Measurements from ENCODE around the gene TCP10L. TPM values are rescaled to one million over a fixed set of nuclear protein-coding genes. Genes with fewer than 3 reads are reported as not detected.

Gene TCP10L
- total RNA-seq, 1 experiment from 2014 or later, result 0.07 TPM

Small RNA genes within 50 kb of the gene (small RNA-seq; reads per million reads assigned to genes)
- gene RF00438, result not detected
- gene RNA5SP490, result 4.0 reads per million, percentile 74 among the genes with 10 or more reads in this experiment

Other genes with a start within 250 kb of the TCP10L start
- 12.7 and 17.0 TPM in 2 replicates for gene URB1, start 192.5 kb downstream of the TCP10L start, total RNA-seq (2014; rRNA removed; shearing (Covaris generic); ENCODE audit: low replicate concordance)
- gene EVA1C, start 172.8 kb downstream of the TCP10L start, total RNA-seq (2014; rRNA removed; shearing (Covaris generic); ENCODE audit: low replicate concordance), result not detected in 2 replicates
- 36.0 and 80.3 TPM in 2 replicates for gene CFAP298, start 26.9 kb upstream of the TCP10L start, total RNA-seq (2014; rRNA removed; shearing (Covaris generic); ENCODE audit: low replicate concordance)
- gene SYNJ1, start 142.5 kb upstream of the TCP10L start, total RNA-seq (2014; rRNA removed; shearing (Covaris generic); ENCODE audit: low replicate concordance), result 2.6 and 6.0 TPM in 2 replicates
- gene PAXBP1, start 186.2 kb upstream of the TCP10L start, total RNA-seq (2014; rRNA removed; shearing (Covaris generic); ENCODE audit: low replicate concordance), result 58.5 and 87.7 TPM in 2 replicates

All from Karpas-422 (cell line).